Ovary (tissue), 3 donors: ENCODE results near the gene RTN3.

Experiments
- CTCF ChIP-seq, 3 donors: fragments of 450-650 bp in 2 of 3; fragments of 200-600 bp in 1 of 3; IDR thresholded peaks; one replicate each; pipeline versions ENCODE4 v1.5.1 to v1.8.0; 2016 to 2022; ENCODE audit warnings: antibody characterized with exemption in 3 of 3, mild to moderate bottlenecking in 1 of 3
- POLR2A ChIP-seq: fragments of 450-650 bp; IDR thresholded peaks from one replicate; pipeline ENCODE4 v1.6.1; 2017; ENCODE audit warnings: antibody characterized with exemption, mild to moderate bottlenecking, moderate library complexity
- donor health status: DM: no; HTN: no; CAD: no.

GRCh38 chr11:63641727-63642126 lies 39.6 kb upstream of the RTN3 start:
- no peak for TF ChIP-seq POLR2A
- no peak for TF ChIP-seq CTCF (IDR thresholded peaks at IDR 0.05)
